ENCODE measurements around the gene NIPAL1.

Gene NIPAL1

DNA sequence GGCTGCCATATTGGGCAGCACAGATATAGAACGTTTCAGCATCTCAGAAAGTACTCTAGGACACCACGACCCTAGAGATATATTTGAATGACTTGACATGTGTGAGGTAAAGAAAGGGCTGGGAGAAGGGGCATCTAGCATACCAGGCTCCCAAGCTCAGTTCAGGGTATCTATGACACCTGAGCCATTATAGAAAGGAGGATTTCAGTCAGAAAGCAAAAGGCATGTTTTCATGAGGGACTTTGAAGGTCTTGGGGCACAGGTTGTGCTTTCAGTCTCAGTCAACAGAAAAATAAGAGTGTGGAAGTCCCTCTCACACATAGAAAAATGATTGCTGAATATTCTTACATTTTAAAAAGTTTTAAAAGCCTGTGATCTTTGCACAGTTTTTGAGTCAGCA, 51.6 kb downstream of the NIPAL1 start:
- DNase-seq, result no peak

DNA sequence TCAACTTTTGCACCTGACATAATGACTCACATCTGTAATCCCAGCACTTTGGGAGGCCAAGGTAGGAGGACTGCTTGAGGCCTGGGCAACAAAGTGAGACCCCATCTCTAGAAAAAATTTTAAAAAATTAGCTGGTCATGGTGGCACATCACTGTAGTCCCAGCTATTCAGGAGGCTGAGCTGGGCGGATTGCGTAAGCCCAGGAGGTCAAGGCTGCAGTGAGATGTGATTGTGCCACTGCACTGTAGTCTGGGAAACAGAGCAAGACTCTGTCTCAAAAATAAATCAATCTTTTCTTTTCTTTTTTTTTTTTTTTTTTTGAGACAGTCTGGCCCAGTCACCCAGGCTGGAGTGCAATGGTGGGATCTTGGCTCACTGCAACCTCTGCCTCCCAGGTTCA, 52.5 kb downstream of the NIPAL1 start:
- no peak for DNase-seq

DNA sequence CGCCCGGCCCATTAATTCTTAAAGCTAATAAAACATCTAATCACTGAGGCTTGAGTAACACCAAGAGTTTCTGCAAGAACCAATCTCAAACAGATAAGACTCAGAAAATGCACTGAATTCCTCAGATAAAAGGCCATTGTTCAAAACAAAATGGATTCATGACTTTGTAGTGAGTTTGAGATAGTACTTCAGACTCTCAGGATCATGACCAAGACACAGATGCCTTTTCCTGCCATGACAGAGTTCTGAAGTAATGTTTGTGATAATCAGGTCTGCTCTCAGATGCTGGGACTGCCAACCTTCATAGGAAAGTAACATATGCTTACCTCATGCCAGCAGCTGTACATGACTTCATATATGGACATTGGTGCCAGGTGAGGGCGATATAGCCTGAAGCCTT, 54.6 kb downstream of the NIPAL1 start:
- DNase-seq, result no peak

DNA sequence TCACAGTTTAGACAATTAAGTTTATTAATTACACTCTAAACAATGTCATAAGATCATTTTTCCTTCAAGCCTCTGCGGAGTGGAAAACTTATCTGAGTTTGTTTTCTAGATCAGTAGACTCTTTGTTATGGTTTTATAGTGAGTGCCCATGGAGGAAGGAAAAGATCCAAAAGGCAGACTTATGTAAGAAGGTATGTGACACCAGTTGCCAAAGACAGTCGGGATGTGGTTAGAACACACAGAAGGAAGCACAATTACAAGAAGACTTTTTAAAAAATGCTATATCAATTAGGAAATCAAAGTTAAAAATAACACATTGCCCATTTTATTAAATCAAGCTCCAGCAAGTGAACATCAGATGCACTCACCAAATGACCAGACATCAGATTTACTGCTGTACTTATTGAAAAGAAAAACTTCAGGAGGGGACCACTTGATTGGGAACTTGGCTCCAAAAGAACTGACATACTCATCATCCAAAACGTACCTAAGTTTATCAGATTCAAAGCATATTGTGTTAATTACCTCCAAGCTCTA, 57.1 kb downstream of the NIPAL1 start:
- DNase-seq, result no peak

DNA sequence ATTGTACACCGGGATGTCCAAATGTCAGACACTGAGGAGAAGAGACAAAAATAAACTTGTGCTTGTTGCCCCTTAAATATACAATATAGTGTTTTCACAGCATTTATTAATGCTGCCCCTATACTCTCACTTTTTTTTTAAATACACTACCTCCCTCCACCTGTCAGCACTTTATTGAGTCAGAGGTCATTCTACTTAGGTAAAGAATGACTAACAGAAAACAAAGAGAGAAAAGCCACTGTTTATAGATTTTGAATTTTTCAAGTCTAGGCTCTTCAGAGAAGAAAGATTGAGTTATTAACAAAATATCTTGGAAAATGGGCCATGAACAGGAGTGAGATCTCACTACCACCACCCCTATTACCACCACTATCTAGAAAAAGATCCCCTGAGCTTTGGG, 58.1 kb downstream of the NIPAL1 start:
- no peak for DNase-seq

DNA sequence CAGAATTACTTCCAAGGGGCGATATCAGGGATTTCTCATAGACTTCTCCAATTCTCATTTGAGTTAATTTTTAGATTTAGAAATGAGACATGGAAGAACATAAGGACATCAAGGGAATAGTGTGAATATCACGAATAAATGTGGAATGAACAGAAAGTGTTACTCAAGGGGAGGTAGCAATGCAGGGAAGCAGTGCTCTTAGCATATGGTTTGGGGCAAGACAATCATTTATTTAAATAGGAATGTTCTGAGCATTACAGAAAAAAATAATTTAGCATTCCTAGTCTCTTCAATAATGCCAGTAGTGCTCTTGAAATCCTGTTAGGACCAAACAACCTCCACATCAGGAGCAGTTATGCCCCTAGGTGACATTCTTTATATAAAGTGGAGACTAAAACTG, 61.9 kb downstream of the NIPAL1 start:
- DNase-seq, result no peak

DNA sequence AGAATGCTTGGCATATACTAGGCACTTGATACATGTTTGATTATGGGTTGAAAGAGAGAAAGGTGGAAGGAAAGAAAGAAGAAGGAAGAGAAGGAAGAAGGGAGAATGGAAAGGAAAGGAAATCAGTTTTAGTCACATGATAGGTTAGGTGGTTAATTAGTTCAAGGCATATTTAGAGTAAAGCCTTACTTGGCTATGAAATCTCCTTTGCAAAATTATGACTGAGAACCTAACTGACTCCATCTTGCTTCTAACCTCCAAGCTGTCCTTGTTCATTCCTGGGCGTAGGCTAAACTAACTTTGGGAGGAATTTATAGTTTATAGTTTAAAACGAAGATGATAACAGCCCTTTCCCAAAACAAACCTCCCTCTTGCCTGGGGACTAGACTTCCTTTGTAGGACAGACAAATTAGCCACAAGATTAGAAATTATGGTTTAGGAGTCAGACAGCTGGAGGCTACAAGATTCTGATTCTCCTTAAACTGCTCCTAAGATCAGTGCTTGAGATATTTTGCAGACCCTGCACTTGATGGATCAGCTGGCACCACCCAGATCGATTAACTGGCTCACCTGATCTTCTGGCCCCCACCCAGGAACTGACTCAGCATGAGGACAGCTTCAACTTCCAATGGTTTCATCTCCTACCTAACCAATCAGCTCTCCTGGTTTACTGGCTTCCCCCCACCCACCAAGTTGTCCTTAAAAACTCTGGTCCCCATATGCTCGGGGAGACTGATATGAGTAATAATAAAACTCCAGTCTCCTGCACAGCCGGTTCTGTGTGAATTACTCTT, 62.5 kb downstream of the NIPAL1 start:
- no peak for DNase-seq

DNA sequence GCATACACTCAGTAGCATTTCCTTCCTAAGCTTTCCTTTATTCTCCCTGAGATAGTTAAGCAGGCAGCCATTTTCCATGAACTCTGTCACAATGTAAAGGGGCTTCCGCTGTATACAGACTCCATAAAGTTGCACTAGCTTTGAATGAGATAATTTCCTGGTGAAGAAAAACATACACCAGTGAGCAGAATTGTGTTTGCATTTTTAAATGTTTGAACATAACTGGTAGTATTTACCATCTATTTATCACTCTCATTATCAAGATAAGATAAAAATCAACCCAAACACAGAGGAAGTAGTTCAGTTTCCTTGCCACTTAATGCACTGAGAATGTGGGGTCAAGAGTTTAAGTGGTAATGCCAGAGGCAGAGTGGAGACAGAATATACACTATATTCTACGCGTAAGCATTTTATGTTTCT, 63.4 kb downstream of the NIPAL1 start:
- DNase-seq, result no peak

DNA sequence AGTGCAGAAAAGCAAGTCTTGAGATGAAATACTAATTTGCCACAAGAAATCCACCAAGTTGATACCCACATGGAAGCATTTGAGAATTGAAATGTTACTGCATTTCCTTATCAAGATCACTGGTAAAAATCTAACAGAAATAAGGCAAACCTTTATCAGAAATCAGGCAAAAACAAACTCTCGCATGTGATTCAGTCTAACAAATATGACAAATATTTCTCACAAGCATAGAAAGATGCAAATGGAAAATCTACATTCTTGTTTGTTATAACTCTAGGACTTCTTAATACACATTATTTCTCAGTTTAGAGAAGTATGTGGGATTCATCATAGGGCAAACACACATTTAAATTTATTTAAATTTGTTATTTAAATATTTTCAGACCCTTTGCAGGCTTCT, 64.6 kb downstream of the NIPAL1 start:
- no peak for DNase-seq

DNA sequence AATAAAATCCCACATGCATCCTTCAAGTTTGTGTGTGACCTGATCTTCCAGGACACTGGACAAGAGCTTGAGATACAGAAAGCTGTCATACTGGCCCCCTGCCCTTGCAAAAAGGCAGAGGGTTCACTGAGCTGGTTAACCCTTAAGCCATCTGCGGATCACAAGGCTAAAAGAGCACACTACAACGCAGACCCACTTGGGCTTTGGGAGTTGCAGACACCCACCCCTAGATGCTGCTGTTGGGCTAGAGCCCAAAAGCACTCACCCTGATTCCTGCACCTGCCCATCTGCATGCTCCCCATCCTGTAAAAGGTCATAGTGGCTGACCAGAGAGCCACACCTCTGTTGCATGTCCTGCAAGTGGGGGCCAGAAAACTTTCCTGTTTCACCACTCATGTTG, 66.4 kb downstream of the NIPAL1 start:
- DNase-seq, result no peak

DNA sequence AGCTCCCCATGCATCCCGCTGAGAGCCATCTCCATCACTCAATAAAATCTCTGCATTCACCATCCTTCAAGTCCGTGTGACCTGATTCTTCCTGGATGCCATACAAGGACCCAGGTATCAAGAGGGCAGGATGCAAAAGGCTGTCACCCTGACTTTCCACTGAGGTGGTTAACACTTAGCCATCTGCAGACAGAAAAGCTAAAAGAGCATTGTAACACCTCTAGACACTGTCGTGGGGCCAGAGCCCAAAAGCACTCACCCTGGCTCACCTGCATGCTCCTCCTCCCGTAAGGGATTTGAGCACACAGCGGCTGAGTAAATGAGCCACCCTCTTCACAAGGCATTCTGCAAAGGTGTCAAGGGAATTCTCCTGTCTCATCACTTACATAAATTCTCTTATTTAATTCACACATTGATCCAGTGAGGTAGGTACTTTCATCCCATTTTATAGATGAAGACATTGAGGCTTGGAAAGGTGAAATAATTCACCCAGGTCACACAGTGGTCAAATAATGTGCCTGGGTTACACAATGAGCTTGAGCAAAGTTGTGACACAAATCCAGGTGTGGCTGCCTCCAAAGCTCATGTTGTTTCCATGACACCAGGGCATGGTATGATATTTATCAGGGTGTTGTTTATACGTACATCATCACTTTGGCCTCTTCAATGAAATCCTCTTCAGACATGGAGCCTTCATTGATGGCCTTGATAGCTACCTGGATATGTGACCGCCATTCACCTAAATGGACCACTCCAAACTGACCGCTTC, 69.4 kb downstream of the NIPAL1 start:
- no peak for DNase-seq
